DMS153 (cell line): Measurements from ENCODE around the gene CNOT6L.
"Not testable (repeated sequence)": the region's sequence is repeated elsewhere in the genome, so short reads cannot be mapped to it uniquely, and the experiment has no call there.

Experiments used
- DNase-seq: peaks from one replicate; lab custom pipeline; 2025; lab: John Stamatoyannopoulos, UW

CNOT6L gene

DNA sequence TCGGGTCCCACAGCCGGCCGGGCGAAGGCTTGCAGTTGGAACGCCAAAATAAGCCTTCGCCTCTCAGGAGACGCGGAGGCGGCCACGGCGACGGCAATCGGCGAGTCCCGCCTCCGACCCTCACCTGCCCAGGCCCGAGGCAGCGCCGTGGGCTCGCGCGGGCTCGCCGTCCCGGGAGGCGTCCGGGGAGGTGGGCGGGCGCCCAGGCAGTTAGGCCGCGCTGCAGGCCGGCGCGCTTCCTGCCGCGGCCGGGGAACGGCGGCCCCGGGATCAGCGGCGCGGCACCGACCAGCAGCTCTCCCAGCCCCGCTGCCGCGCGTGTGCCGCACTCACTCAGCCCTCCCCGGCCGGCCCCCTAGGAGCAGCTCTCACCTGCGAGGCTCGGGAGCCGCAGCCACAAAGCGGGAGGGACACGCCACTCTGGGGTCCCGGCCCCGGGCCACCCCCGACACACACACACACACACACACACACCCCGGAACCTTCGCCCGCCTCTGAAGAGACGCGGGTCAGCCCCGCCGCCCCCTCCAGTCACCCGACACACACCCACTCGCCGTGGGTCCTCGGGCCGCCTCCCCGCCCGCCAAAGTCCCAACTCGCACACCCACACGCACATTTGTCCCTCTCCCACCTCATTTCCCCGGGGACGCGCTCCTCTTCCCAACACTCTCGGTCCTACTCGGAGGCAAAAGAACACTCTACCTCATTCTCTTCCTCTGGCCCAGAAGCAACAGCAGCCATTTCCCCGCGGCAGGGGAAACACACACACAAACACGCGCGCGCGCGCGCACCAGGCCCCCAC lies at the start of gene CNOT6L:
Gene CNOT6L, minus strand, starts transcription at position 767 of the 802 bp plus-strand sequence. Its CDS starts 60 bp downstream, at position 707.
- peak; percentile 75 for DNase-seq

DNA sequence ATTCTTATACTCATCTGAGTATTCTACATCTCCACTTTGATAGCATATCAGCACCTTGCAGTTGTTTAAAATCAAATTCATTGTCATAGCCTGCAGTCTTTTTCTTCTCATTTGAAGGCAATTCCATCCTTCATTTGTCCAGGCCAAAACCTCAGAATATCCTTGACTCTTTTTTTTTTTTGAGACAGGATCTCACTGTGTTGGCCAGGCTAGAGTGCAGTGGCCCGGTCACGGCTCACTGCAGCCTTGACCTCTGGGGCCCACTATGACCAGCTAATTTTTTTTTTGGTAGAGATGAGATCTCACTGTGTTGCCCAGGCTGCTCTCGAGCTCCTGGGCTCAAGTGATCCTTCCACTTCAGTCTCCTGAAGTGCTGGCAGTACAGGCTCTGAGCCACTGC lies 46.1 kb upstream of the CNOT6L start:
- DNase-seq = no peak

DNA sequence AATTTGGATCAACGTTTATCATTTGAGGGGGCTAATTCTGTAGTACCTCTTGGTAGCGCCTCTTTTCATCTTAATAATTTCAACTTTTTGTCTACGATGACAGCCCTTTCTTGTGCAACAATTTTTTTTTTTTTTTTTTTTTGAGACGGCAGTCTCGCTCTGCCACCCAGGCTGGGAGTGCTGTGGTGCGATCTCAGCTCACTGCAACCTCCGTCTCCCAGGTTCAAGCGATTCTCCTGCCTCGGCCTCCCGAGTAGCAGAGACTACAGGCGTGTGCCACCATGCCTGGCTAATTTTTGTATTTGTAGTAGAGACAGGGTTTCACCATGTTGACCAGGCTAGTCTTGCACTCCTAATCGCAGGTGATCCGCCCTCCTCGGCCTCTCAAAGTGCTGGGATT lies 44.2 kb upstream of the CNOT6L start:
- DNase-seq = not testable (repeated sequence)

DNA sequence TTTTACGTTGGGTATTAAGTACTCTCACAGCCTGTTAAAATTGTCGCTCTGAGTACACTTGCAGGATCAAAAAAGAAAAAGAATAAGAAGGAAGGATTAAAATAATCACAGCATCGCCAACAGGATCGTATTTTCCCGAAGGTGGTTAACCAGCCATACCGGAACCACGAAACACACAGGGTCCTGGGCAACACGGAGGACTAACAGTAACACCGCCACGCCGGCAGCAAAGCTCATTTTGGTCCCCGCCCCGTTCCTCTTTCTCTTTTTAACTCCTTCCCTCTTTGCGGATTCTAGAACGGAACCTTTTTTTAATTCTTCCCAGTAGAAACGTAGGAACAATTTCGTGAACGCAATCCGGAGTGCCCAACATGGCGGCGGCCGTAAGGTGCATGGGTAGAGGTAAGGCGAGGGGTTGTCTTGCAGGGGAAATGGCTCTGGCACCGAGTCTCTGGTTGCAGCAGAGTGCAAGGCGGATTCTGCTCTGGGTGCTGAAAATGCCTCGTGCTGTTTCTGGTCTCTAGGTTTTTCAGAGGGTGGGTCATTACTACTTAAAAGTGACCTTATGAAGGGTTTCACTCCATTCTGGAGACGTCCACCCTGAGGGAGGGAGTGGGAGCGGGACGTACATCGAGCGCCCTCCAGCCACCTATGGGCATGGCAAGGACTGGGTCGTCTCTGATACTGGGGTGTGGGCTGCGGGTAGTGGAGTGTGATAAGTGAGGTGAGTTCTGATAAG lies 43.5 kb upstream of the CNOT6L start, which contains the start of gene MRPL1:
Gene MRPL1, plus strand, starts transcription at position 353 of the 739 bp plus-strand sequence. Its CDS starts 19 bp downstream, at position 372.
- peak; percentile 94 for DNase-seq

DNA sequence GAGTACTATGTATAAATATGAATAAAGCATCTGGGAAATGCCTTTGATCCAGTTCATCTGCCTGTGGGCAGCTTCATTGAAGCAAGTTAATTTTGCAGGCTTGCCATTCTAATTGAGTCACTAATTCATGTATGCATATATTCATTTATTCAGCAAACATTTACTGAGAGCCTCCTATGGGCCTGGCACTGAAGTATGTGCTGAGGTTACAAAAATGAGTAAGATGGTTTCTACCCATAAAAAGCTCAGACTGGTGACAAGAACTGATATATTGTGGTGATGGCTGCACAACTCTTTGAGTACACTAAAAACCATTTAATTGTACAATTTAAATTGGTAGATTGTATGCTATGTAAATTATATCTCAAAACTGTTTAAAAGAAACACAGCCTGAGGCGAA lies 42.3 kb upstream of the CNOT6L start:
- no peak for DNase-seq

DNA sequence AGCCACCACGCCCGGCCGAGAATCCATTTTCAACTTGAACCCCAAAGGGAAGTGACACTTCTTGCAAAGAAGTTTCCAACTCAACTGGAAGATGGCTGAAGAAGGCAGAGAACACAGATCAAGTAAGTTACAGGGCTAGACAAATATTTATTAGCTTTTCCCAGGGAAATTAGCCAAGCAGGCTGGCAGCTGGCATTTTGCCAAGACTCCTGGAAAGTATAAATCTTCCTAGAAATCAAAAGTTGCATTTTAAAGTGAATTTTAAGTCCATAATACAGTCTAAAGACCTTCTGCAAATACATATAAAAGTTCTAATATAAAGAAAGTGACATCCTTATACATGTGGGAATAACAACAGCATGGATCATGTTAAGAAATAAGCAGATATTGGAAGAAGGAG lies 40.1 kb upstream of the CNOT6L start:
- no peak for DNase-seq

DNA sequence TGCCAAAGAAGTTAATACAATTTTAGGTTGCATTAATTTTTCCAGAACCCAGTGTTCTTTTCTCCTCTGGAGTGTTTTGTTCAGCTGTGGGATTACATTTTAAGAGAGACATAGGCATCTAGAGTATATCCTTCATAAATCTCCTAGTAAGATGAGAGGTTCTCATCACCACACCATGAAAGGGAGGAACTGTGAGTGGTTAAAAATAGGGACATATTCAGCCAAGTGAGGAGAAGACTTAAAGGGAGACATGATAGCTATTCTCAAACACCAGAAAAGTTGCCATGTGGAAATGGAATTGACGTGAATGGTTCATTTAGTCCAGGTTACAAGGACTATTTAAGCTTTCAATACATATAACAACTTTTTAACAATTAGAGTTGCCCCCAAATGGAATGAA lies 37.0 kb upstream of the CNOT6L start:
- no peak for DNase-seq

DNA sequence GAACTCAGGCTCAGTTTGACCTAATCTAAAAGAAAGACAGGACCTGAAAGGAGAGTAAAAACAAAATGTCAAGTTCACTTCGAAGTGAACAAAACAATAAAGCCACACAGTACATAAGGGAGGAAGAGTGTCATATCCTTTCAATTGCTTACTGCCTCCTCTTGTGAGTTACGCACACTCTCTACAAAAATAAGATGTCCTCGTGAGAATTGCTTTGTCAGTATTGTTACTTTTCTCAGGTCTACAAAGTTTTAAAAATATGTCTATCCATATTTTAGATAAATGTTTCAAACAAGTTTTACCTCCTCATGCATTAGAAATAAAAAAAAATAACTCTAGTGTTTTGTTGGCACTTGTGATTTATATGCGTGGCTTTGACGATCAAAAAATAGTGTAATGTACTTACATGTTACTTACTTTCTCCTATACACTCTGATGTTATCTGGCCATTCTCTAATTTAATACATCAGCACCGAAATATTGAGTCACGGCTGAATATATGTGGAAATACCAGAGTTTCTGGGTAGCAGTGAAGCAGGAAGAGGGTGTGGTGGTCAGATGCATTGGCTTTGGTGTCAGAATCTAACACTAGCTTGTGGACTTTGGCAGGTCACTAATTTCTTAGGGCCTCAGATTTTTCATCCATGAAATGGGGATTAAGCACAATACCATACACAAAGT lies 35.4 kb upstream of the CNOT6L start:
- DNase-seq = no peak

DNA sequence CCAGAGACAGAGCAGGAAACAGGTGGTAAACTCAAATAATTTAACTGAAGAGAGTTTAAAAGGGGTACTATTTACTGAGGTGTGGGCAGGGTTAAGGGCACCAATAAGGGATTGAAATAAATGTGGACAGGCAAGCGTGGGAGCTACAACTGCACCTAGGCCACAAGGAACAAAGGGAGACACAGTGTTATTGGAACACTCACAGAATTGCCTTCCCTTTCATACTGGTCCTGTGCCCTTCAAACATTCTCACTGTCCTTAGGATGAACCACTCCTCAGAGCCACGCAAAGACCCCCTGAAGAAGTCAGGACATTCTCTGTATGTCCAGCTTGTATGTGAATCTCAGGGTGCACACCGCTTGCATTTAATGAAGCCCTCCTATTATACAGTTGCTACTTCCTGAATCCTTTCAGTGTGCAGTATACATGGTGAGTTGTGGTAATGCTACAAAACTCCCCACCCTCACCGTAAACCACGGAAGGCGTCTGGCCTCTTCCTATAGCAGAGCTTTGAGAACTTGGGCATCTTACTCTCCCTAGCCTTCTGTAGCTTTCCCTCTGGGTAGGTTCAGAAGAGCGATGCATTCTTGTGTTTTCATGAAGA lies 33.8 kb upstream of the CNOT6L start:
- peak; percentile 11 for DNase-seq

DNA sequence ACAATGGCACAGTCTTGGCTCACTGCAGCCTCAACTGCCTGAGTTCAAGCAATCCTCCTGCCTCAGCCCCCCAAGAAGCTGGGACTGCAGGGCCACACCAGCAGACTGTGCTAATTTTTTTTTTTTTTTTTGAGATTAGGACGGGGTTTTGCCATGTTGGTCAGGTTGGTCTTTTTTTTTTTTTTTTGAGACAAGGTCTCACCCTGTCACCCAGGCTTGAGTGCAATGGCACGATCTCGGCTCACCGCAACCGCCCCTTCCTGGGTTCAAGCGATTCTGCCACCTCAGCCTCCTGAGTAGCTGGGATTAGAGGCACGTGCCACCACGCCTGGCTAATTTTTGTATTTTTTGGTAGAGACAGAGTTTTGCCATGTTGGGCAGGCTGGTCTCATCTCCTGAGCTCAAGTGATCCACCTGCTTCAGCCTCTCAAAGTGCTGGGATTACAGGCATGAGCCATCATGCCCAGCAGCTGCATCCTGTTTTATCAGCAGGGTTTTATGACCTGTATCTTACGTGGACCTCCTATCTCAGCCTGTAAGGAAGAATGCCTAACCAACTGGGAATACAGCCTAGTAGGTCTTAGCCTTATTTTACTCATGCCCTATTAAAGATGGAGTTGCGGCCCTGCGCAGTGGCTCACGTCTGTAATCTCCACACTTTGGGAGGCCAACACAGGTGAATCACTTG lies 30.3 kb upstream of the CNOT6L start:
- peak; percentile 97 for DNase-seq

DNA sequence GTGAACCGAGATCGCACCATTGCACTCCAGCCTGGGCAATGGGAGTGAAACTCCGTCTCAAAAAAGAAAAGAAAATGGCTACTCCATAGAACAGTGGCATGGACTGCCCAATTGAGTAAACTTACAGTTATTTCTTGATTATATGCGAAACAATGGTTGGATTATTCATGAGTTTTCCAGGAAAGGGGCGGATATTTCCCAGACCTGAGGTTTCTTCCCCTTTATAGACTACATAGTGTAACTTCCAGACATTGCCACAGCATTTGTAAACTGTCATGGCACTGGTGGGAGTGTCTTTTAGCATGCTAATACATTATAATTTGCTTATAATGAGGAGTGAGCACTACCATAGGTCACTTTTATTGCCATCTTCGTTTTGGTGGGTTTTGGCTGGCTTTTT lies 29.3 kb upstream of the CNOT6L start:
- no peak for DNase-seq

DNA sequence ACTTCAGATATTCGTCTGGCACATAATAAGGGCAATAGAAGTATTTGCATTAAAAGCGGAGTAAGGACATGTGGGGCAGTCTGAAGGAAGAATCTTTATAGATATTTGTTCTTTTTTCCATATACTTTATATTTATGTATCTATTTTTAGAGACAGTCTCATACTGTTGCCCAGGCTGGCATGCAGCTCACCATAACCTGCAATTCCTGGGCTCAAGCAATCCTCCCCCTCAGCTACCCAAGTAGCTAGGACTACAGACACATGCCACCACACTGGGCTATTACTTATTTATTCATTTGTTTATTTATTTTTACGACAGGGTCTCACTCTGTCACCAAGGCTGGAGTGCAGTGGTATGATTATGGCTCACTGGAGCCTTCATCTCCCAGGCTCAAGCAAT lies 26.8 kb upstream of the CNOT6L start:
- DNase-seq = no peak

DNA sequence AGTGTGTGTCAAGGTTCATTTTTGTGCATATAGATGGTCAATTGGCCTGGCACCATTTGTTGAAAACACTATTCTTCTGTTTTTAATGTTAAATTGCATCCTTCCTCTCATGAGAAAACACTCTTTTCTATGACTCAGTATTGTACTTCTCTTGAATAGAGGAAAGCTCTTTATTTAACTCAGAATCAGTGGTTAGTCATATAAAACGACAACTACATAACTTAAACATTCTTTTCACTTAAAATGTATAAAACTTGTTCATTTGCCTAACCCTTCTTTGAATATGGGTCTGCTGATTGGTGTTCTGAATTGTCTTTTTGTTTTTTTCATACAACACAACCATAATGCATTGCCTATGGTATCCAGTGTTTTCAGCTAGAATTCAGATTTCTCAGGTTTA lies 26.2 kb upstream of the CNOT6L start:
- no peak for DNase-seq

DNA sequence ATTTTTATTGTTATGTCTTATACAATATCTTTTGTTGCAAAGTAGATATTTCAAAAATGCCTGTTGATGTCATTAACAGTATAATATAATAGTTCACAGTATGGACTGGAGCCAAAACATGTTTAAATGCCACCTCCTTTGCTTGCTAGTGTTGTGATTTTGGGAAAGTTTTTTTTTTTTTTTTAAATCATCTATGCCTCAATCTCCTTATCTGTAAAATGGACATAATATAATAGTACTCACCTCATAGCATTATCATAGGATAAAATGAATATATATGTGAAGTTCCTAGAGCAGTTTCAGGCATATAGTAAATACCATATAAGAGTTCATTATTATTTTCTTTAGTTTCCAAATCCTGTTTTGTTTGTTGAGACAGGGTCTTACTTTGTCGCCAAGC lies 25.2 kb upstream of the CNOT6L start:
- DNase-seq = no peak

DNA sequence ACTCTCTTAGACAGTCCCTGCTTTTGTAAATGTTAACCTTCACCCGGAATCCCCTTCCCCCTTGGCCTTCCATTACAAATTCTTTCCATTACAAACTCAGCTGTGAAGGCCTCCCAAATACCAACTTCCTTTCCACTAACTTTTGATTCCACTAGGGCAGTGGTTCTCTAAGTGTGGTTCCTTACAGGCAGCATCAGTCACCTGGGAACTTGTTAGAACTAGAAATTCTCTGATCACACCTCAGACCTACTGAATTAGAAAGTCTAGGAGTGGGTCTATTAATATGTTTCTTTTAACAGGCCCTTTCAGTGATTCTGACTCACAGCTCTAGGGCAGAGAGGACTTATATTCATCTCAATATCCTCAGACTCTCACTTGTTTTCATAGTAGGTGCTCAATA lies 24.5 kb upstream of the CNOT6L start:
- DNase-seq = no peak

DNA sequence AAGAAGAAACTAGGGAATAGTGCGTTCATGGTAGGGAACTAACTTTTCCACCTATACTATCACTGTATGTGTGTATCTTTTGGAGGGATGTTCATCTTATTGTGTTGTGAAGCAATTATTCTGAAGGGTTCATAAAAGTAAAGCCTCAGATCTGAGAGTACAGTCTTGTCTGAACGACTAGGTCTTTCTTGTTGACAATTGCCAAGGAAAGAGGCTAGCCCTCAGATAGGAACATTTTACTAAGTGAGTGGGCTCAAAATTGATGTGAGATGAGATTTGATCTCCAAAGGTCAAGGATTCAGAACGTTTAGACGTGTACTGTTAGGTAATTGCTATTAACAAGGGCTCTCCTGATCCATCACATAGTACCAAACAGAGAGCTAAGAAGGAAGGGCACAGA lies 15.2 kb upstream of the CNOT6L start:
- DNase-seq = no peak

DNA sequence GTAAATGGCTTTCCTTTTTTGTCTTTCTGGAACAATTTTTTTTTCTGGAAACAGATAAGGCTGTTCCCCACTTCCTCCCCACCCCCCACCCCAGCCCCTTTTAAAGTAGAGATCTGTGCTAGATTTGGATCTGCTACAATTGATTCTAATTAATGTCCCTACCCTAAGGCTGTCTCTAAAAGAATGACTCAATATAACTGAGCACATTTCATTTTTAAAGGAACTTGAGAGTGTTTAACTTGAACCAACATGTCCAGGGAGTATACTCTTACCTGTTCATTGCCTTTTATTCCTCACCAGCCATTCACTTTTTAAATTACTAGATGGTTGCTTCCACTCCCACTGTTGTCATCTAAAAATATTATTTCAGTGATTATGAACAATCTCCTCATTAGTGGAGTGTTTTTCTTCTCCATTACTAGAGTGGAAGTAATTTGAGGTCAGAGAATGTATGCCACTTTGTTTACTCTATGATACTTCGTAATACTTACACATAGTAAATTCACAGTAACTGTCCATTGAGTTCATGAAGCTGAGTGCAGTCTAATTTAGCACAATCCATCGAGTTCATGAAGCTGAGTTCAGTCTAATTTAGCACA lies 14.1 kb upstream of the CNOT6L start:
- DNase-seq = peak; percentile 53

DNA sequence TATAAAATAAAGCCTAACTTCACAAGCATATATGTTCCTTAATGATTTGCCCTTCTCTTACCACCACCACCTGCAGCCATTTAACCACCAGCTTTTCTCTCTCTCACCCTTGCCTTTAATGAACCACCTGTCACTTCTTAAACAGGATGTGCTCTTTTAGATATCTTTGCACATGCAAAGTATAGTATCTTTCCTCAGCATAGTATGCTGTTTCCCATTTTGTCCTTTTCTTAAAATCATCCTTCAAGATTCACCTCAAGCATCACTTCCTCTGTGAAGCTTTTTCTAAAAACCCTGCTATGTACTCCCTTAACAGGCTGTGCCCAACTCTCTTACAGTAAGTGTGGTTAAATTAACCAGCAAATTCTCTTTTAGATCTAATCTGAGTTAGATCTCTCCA lies 8.2 kb upstream of the CNOT6L start:
- DNase-seq = no peak

DNA sequence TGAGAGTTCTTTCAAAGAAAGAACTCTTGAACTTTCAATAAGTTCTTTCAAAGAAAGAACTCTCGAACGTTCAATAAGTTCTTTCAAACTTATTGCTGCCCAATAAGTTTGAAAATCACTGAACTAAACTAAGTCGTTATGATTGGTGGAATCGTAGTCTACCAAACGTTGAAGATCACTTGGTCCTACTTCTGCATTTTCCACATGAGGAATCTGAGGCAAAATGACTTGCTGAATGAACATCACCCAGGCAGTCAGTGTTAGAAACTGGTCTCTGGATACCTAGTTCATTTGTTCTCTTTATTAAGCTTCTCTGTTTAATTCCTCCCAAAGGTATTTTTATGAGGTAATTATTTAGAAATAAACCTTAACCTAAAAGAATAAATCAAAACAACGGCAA lies 7.1 kb upstream of the CNOT6L start:
- DNase-seq = no peak

DNA sequence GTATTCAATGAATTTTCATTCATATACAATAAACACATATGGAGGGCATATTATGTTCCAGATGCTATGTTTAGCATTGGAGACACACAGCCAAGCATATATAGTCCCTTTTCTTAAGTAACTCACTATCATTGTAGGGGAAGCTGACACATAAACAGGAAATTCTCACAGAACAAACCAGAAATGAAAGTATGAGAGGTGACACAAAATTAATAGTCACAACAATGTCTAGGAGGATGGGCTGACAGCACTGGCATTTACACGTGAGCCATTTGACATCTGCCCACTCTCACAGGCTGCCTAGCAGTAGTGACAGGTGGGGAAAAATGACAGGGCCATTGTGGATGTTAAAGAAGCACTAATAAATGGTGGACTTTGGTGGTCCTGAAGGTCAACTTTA lies 2.6 kb upstream of the CNOT6L start:
- DNase-seq = no peak
